Endothelial cell of umbilical vein (primary cell): ENCODE measurements around the gene SLFN11. TPM values are rescaled to one million over a fixed set of nuclear protein-coding genes. Genes with fewer than 3 reads are reported as not detected.
"Not testable (repeated sequence)": the region's sequence is repeated elsewhere in the genome, so short reads cannot be mapped to it uniquely, and the experiment has no call there.

Experiments used
- BruUV-seq: library from RNA; stranded (reverse); fragments of 400-500 nt; replicated peaks from 2 replicates; lab custom pipeline; 2021; lab: Mats Ljungman, UMichigan
- CTCF ChIA-PET: fragments of 300-600, 350-600 bp; sonication (Branson Sonifier 250); formaldehyde crosslinking; loops from one replicate; lab custom pipeline; 2021; ENCODE audit warnings: antibody characterized with exemption, inconsistent platforms; lab: Charles Lee
- POLR2A ChIA-PET: fragments of 300-600, 350-600 bp; sonication (Branson Sonifier 250); formaldehyde crosslinking; loops from one replicate; lab custom pipeline; 2021; ENCODE audit warnings: antibody characterized with exemption, inconsistent platforms; lab: Charles Lee
- DNase-seq: peaks from one replicate; pipeline ENCODE4 v3.0.0-alpha.2; 2011; ENCODE audit warnings: low read depth, low spot score
- FAIRE-seq: peaks from 2 replicates; lab custom pipeline; 2011; peaks lifted over from hg19 to GRCh38; lab: Jason Lieb, UNC
- H2AFZ ChIP-seq: 2 replicates; pipeline ENCODE4 v1.6.0; 2012; ENCODE audit warnings: low read depth, low read length, control low read depth, inconsistent platforms
- H3K27ac ChIP-seq: 2 replicates; pipeline ENCODE4 v1.5.1; 2011; ENCODE audit warnings: low read depth, mild to moderate bottlenecking, control low read depth, low read length, moderate library complexity; ENCODE audit not compliant: insufficient read depth
- H3K27me3 ChIP-seq, 2 experiments: 2 replicates each; pipeline versions ENCODE4 v1.6.0 to v1.6.1; 2011; ENCODE audit warnings: low read length in 2 of 2, mixed read lengths in 1 of 2; ENCODE audit not compliant: control insufficient read depth in 2 of 2, insufficient read depth in 2 of 2
- H3K36me3 ChIP-seq, 2 experiments: 2 replicates in 1 of 2; 3 replicates in 1 of 2; pipeline ENCODE4 v1.5.1; 2011; ENCODE audit warnings: low read length in 2 of 2, mild to moderate bottlenecking in 1 of 2, moderate library complexity in 1 of 2; ENCODE audit not compliant: control insufficient read depth in 2 of 2, insufficient read depth in 2 of 2; ENCODE audit errors: extremely low read depth in 1 of 2
- H3K4me1 ChIP-seq: 3 replicates; pipeline ENCODE4 v1.5.1; 2011; ENCODE audit warnings: mild to moderate bottlenecking, low read length; ENCODE audit not compliant: control insufficient read depth, insufficient read depth; ENCODE audit errors: extremely low read depth
- H3K4me2 ChIP-seq: 2 replicates; pipeline ENCODE4 v1.6.1; 2011; ENCODE audit warnings: low read length, control low read depth, mixed read lengths; ENCODE audit not compliant: insufficient read depth
- H3K4me3 ChIP-seq, 3 experiments: fragments of 200-600 bp in 1 of 3; sonication (generic), shearing (Covaris generic) in 1 of 3; replicated peaks in 1 of 3; 2 replicates each; pipeline ENCODE4 v1.5.1; 2011 to 2016; ENCODE audit warnings: control low read depth in 3 of 3, low read length in 3 of 3, mild to moderate bottlenecking in 2 of 3, inconsistent platforms in 1 of 3, low read depth in 1 of 3, moderate library complexity in 1 of 3; ENCODE audit not compliant: insufficient read depth in 1 of 3
- H3K79me2 ChIP-seq: 2 replicates; pipeline ENCODE4 v1.6.0; 2012; ENCODE audit warnings: low read length, inconsistent platforms; ENCODE audit not compliant: control insufficient read depth, insufficient read depth
- H3K9ac ChIP-seq: replicated peaks from 2 replicates; pipeline ENCODE3; 2011; ENCODE audit warnings: low read length, control low read depth; ENCODE audit not compliant: insufficient read depth; ENCODE audit errors: extremely low read depth
- H3K9me1 ChIP-seq: replicated peaks from 3 replicates; pipeline ENCODE4 v1.6.0; 2011; ENCODE audit warnings: mild to moderate bottlenecking, low read length; ENCODE audit not compliant: control insufficient read depth, insufficient read depth; ENCODE audit errors: extremely low read depth
- H3K9me3 ChIP-seq: replicated peaks from 2 replicates; pipeline ENCODE4 v1.5.1; 2012; ENCODE audit warnings: low read length, inconsistent platforms; ENCODE audit not compliant: control insufficient read depth, insufficient read depth
- H4K20me1 ChIP-seq: replicated peaks from 2 replicates; pipeline ENCODE3; 2011; ENCODE audit warnings: mild to moderate bottlenecking, low read length; ENCODE audit not compliant: control insufficient read depth, insufficient read depth; ENCODE audit errors: extremely low read depth
- CTCF ChIP-seq, 2 donors: IDR thresholded peaks; 1 replicate in 1 of 2; 2 replicates in 1 of 2; pipeline ENCODE4 v1.5.1; 2011; ENCODE audit warnings: low read length in 2 of 2, mild to moderate bottlenecking in 2 of 2, moderate library complexity in 2 of 2, control low read depth in 1 of 2, inconsistent platforms in 1 of 2, low read depth in 1 of 2; ENCODE audit not compliant: insufficient read depth in 1 of 2; ENCODE audit errors: extremely low read depth in 1 of 2
- EZH2 ChIP-seq: IDR thresholded peaks from 2 replicates; pipeline ENCODE4 v1.6.1; 2012; ENCODE audit warnings: borderline replicate concordance, low read depth, mild to moderate bottlenecking, moderate library complexity, low read length, inconsistent platforms; ENCODE audit not compliant: severe bottlenecking
- FOS ChIP-seq: IDR thresholded peaks from 2 replicates; pipeline ENCODE4 v1.6.1; 2011; ENCODE audit warnings: mild to moderate bottlenecking, low read length, moderate library complexity, borderline replicate concordance; ENCODE audit not compliant: insufficient read depth
- GATA2 ChIP-seq: IDR thresholded peaks from 2 replicates; pipeline ENCODE4 v1.7.0; 2011; ENCODE audit warnings: low read depth, mild to moderate bottlenecking, moderate library complexity, mixed read lengths, low read length; ENCODE audit not compliant: insufficient read length, insufficient read depth
- JUN ChIP-seq: IDR thresholded peaks from 2 replicates; pipeline ENCODE4 v1.6.1; 2011; ENCODE audit warnings: borderline replicate concordance, low read depth; ENCODE audit not compliant: insufficient read length, insufficient read depth
- MAX ChIP-seq: IDR thresholded peaks from 2 replicates; pipeline ENCODE4 v1.6.1; 2011; ENCODE audit not compliant: insufficient read depth, insufficient read length
- MYC ChIP-seq: IDR thresholded peaks from one replicate; pipeline ENCODE4 v1.6.1; 2011; ENCODE audit warnings: mild to moderate bottlenecking, low read depth, low read length
- POLR2A ChIP-seq: IDR thresholded peaks from 2 replicates; pipeline ENCODE4 v1.6.1; 2012; ENCODE audit warnings: low read depth, mild to moderate bottlenecking, control low read depth, low read length
- POLR2AphosphoS5 ChIP-seq: IDR thresholded peaks from 2 replicates; pipeline ENCODE4 v1.6.1; 2012; ENCODE audit warnings: low read depth, mild to moderate bottlenecking, control low read depth, low read length, moderate library complexity; ENCODE audit not compliant: insufficient read depth
- dilution Hi-C: fragments of 300-500 bp; cut with MboI; formaldehyde crosslinking; loops from one replicate; pipeline ENCODE4 v1.15.0; 2019; ENCODE audit warnings: low sequenced_read_pairs; ENCODE audit not compliant: extremely low pct_ligation_motif_present
- intact Hi-C: fragments of 100-400 bp; cut with micrococcal nuclease; formaldehyde crosslinking; loops from one replicate; pipeline ENCODE4 v1.10.0; 2022
- polyA plus RNA-seq, 4 experiments: library from polyadenylated mRNA; depleted of rRNA in 3 of 4; stranded (reverse) in 3 of 4; unstranded in 1 of 4; fragments of >200 nt; gene quantifications; 2 replicates each; pipeline versions ENCODE4 v1.2.1 to v1.2.3, GENCODE V29; 2011 to 2012; ENCODE audit warnings: missing spikeins in 1 of 4
- total RNA-seq: library from RNA; stranded (reverse); gene quantifications from 2 replicates; pipeline ENCODE4 v1.2.3, GENCODE V29; 2021

Gene SLFN11
- total and polyA plus RNA-seq, 2 donors (not counting 3 experiments of a cell fraction or from before 2014, with no cell fraction given) = 37.0 to 110 TPM

DNA sequence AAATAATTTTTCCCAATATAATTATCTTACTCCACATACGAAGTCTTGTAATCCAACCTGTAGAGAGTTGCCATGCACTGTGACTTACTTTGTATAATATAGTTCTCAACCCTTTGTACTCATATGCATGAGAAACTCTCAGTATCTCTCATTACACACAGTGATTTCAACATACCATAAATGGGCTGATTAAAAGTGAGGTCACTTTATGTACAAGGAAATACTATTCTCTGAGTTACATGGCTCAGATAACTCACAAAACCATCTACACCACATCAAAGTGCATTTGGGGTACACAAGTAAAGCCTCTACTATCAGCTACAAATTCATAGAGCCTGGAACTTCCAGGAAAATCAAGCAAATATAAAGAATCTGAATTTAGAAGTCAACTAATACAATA lies 30.9 kb upstream of the SLFN11 start:
- DNase-seq (no peak), FAIRE-seq (no peak)
- dilution Hi-C loops (no loop called here), intact Hi-C loops (no loop called here)
- POLR2A ChIA-PET = no interaction called here
- H4K20me1 ChIP-seq = no peaks in the 10 kb centered on the region
- no TSS peak for BruUV-seq
- H3K4me2 ChIP-seq = no peak overlapping the region
- H3K27me3 ChIP-seq = no peaks in the 10 kb centered on the region
- no peaks in the 10 kb centered on the region for H3K9me3 ChIP-seq
- no peak overlapping the region for H3K4me3 ChIP-seq
- no peaks in the 10 kb centered on the region for H3K79me2 ChIP-seq
- H3K36me3 ChIP-seq = peaks cover 6% of the 10 kb centered on the region in 2 experiments
- no peak overlapping the region for H3K9ac ChIP-seq
- no peak overlapping the region for H2AFZ ChIP-seq
- CTCF ChIA-PET = interaction anchor here (1.5 kb wide), 1 partner anchor 15 kb away, joined by 3 read pairs; no protein-coding TSS in a partner anchor
- no peaks in the 10 kb centered on the region for H3K4me1 ChIP-seq
- TF ChIP-seq FOS (no peak), MYC (no peak), CTCF (IDR thresholded peaks at IDR 0.05; ENCODE audit: extremely low read depth in 1 of 2, insufficient read depth in 1 of 2, low read depth in 1 of 2, low read length in 2 of 2) (no peak), JUN (no peak), POLR2A (no peak), MAX (no peak), POLR2AphosphoS5 (no peak), GATA2 (no peak), EZH2 (no peak)
- no peak overlapping the region for H3K27ac ChIP-seq
- no peaks in the 10 kb centered on the region for H3K9me1 ChIP-seq

GRCh38 chr17:35393783-35394182 lies 20.4 kb upstream of the SLFN11 start:
- CTCF ChIA-PET, H3K27ac ChIP-seq, H3K4me2 ChIP-seq, H2AFZ ChIP-seq, H3K79me2 ChIP-seq, H3K4me3 ChIP-seq, H3K36me3 ChIP-seq, H3K27me3 ChIP-seq, intact Hi-C loops, BruUV-seq, dilution Hi-C loops, H3K4me1 ChIP-seq, H3K9me3 ChIP-seq, DNase-seq, H4K20me1 ChIP-seq, H3K9me1 ChIP-seq, FAIRE-seq, POLR2A ChIA-PET, H3K9ac ChIP-seq: not testable (repeated sequence)
